WTC11 (cell line): Measurements from ENCODE around the gene PAQR3.

Experiments used
- CREB1 ChIP-seq: sonication (generic); formaldehyde crosslinking; IDR thresholded peaks from 2 replicates; pipeline ENCODE4 v1.8.0; 2023; ENCODE audit warnings: mild to moderate bottlenecking, missing genetic modification reagents
- CTCF ChIP-seq: fragments of 200-600 bp; IDR thresholded peaks from 2 replicates; pipeline ENCODE4 v1.8.0; 2022; ENCODE audit warnings: antibody characterized with exemption
- TF ChIP-seq, protein P1 (sequence below): sonication (generic); formaldehyde crosslinking; conservative IDR thresholded peaks from 2 replicates; pipeline ENCODE4 v1.8.1; 2023; ENCODE audit warnings: mild to moderate bottlenecking, low read depth, missing genetic modification reagents, moderate library complexity

- TF ChIP-seq, protein P1, sequence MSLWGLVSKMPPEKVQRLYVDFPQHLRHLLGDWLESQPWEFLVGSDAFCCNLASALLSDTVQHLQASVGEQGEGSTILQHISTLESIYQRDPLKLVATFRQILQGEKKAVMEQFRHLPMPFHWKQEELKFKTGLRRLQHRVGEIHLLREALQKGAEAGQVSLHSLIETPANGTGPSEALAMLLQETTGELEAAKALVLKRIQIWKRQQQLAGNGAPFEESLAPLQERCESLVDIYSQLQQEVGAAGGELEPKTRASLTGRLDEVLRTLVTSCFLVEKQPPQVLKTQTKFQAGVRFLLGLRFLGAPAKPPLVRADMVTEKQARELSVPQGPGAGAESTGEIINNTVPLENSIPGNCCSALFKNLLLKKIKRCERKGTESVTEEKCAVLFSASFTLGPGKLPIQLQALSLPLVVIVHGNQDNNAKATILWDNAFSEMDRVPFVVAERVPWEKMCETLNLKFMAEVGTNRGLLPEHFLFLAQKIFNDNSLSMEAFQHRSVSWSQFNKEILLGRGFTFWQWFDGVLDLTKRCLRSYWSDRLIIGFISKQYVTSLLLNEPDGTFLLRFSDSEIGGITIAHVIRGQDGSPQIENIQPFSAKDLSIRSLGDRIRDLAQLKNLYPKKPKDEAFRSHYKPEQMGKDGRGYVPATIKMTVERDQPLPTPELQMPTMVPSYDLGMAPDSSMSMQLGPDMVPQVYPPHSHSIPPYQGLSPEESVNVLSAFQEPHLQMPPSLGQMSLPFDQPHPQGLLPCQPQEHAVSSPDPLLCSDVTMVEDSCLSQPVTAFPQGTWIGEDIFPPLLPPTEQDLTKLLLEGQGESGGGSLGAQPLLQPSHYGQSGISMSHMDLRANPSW (CRISPR knock-in tag), result no peak
- TF ChIP-seq CREB1 (CRISPR knock-in tag) (no peak), CTCF (no peak)
Observed at GRCh38 chr4:78945651-78946179, 6.5 kb upstream of the PAQR3 start.
